ENCODE measurements around the gene ALK. TPM values are rescaled to one million over a fixed set of nuclear protein-coding genes. Genes with fewer than 3 reads are reported as not detected.

Gene ALK
- total and polyA plus RNA-seq, 2 experiments from 2014 or later, result 0.35 TPM; not detected in 1

DNA sequence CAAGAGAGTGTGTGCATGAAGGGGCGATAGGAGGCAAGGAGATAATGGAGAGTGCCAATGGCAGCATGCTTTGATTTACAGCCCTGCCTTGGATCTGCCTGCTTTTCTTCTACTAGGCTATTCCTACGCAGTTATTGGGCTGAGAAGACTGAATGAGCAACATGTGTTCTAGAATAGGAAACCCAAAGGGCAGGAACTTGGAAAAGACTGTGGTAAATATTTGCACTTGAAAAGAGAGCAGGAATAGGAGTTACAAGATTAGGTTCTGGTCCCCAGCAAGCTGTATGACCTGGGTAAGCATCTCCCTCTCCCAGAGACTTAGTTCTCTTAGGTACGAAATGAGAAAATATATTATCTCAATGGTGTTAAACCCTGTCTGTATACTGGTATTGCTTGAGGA lies 438.5 kb downstream of the ALK start (continued):
- TF ChIP-seq, protein P1, sequence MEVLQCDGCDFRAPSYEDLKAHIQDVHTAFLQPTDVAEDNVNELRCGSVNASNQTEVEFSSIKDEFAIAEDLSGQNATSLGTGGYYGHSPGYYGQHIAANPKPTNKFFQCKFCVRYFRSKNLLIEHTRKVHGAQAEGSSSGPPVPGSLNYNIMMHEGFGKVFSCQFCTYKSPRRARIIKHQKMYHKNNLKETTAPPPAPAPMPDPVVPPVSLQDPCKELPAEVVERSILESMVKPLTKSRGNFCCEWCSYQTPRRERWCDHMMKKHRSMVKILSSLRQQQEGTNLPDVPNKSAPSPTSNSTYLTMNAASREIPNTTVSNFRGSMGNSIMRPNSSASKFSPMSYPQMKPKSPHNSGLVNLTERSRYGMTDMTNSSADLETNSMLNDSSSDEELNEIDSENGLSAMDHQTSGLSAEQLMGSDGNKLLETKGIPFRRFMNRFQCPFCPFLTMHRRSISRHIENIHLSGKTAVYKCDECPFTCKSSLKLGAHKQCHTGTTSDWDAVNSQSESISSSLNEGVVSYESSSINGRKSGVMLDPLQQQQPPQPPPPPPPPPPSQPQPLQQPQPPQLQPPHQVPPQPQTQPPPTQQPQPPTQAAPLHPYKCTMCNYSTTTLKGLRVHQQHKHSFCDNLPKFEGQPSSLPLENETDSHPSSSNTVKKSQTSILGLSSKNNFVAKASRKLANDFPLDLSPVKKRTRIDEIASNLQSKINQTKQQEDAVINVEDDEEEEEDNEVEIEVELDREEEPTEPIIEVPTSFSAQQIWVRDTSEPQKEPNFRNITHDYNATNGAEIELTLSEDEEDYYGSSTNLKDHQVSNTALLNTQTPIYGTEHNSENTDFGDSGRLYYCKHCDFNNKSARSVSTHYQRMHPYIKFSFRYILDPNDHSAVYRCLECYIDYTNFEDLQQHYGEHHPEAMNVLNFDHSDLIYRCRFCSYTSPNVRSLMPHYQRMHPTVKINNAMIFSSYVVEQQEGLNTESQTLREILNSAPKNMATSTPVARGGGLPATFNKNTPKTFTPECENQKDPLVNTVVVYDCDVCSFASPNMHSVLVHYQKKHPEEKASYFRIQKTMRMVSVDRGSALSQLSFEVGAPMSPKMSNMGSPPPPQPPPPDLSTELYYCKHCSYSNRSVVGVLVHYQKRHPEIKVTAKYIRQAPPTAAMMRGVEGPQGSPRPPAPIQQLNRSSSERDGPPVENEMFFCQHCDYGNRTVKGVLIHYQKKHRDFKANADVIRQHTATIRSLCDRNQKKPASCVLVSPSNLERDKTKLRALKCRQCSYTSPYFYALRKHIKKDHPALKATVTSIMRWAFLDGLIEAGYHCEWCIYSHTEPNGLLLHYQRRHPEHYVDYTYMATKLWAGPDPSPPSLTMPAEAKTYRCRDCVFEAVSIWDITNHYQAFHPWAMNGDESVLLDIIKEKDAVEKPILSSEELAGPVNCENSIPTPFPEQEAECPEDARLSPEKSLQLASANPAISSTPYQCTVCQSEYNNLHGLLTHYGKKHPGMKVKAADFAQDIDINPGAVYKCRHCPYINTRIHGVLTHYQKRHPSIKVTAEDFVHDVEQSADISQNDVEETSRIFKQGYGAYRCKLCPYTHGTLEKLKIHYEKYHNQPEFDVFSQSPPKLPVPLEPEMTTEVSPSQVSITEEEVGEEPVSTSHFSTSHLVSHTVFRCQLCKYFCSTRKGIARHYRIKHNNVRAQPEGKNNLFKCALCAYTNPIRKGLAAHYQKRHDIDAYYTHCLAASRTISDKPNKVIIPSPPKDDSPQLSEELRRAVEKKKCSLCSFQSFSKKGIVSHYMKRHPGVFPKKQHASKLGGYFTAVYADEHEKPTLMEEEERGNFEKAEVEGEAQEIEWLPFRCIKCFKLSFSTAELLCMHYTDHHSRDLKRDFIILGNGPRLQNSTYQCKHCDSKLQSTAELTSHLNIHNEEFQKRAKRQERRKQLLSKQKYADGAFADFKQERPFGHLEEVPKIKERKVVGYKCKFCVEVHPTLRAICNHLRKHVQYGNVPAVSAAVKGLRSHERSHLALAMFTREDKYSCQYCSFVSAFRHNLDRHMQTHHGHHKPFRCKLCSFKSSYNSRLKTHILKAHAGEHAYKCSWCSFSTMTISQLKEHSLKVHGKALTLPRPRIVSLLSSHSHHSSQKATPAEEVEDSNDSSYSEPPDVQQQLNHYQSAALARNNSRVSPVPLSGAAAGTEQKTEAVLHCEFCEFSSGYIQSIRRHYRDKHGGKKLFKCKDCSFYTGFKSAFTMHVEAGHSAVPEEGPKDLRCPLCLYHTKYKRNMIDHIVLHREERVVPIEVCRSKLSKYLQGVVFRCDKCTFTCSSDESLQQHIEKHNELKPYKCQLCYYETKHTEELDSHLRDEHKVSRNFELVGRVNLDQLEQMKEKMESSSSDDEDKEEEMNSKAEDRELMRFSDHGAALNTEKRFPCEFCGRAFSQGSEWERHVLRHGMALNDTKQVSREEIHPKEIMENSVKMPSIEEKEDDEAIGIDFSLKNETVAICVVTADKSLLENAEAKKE (CRISPR knock-in tag; IDR thresholded peaks at IDR 0.05), result no peak
- TF ChIP-seq ZNF331 (CRISPR knock-in tag; IDR thresholded peaks at IDR 0.05; ENCODE audit: low read depth) (no peak), ZNF114 (CRISPR knock-in tag; IDR thresholded peaks at IDR 0.05) (no peak), CREB1 (CRISPR knock-in tag; IDR thresholded peaks at IDR 0.05; ENCODE audit: low read depth) (no peak), NANOG (IDR thresholded peaks at IDR 0.05; ENCODE audit: borderline replicate concordance) (no peak), EZH2phosphoT487 (IDR thresholded peaks at IDR 0.05; ENCODE audit: unreplicated experiment) (no peak), EZH2 (IDR thresholded peaks at IDR 0.05; ENCODE audit: low read depth, unreplicated experiment) (no peak), STAT1 (IDR thresholded peaks at IDR 0.05; ENCODE audit: unreplicated experiment) (no peak)
- TF ChIP-seq, protein P2, sequence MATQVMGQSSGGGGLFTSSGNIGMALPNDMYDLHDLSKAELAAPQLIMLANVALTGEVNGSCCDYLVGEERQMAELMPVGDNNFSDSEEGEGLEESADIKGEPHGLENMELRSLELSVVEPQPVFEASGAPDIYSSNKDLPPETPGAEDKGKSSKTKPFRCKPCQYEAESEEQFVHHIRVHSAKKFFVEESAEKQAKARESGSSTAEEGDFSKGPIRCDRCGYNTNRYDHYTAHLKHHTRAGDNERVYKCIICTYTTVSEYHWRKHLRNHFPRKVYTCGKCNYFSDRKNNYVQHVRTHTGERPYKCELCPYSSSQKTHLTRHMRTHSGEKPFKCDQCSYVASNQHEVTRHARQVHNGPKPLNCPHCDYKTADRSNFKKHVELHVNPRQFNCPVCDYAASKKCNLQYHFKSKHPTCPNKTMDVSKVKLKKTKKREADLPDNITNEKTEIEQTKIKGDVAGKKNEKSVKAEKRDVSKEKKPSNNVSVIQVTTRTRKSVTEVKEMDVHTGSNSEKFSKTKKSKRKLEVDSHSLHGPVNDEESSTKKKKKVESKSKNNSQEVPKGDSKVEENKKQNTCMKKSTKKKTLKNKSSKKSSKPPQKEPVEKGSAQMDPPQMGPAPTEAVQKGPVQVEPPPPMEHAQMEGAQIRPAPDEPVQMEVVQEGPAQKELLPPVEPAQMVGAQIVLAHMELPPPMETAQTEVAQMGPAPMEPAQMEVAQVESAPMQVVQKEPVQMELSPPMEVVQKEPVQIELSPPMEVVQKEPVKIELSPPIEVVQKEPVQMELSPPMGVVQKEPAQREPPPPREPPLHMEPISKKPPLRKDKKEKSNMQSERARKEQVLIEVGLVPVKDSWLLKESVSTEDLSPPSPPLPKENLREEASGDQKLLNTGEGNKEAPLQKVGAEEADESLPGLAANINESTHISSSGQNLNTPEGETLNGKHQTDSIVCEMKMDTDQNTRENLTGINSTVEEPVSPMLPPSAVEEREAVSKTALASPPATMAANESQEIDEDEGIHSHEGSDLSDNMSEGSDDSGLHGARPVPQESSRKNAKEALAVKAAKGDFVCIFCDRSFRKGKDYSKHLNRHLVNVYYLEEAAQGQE (IDR thresholded peaks at IDR 0.05; ENCODE audit: unreplicated experiment), result no peak
